Natural killer cell (primary cell): Measurements from ENCODE around the gene GPBP1. TPM values are rescaled to one million over a fixed set of nuclear protein-coding genes. Genes with fewer than 3 reads are reported as not detected.

ENCODE experiments used
- ATAC-seq, 3 donors: fragments of 150-1000 bp in 2 of 3; fragments of 200-7000 bp in 1 of 3; cut with Tn5 transposase; 1 replicate in 1 of 3; 2 replicates in 2 of 3; pipeline ENCODE4 v1.10.0; 2021; ENCODE audit warnings: mild to moderate bottlenecking in 2 of 3, moderate library complexity in 2 of 3
- DNase-seq, 2 donors: peaks; one replicate each; pipeline versions ENCODE4 v3.0.0 to v3.0.0-alpha.2; 2013 to 2021; ENCODE audit warnings: mixed read lengths in 1 of 2
- H3K27ac ChIP-seq: one replicate; pipeline ENCODE4 v1.5.1; 2013; ENCODE audit warnings: mild to moderate bottlenecking, low read length
- H3K27me3 ChIP-seq: one replicate; pipeline ENCODE4 v1.6.1; 2013; ENCODE audit warnings: low read length; ENCODE audit not compliant: control insufficient read depth, insufficient read depth
- H3K36me3 ChIP-seq: one replicate; pipeline ENCODE4 v1.6.1; 2013; ENCODE audit warnings: low read length; ENCODE audit not compliant: control insufficient read depth, insufficient read depth
- H3K4me1 ChIP-seq: one replicate; pipeline ENCODE4 v1.6.1; 2013; ENCODE audit warnings: low read length; ENCODE audit not compliant: control insufficient read depth, insufficient read depth
- H3K4me3 ChIP-seq: one replicate; pipeline ENCODE4 v1.5.1; 2013; ENCODE audit warnings: low read length
- H3K9me3 ChIP-seq: one replicate; pipeline ENCODE4 v1.6.1; 2013; ENCODE audit warnings: low read length; ENCODE audit not compliant: control insufficient read depth, insufficient read depth
- H3K27ac Mint-ChIP-seq, 2 donors: one replicate each; pipeline ENCODE4 v1.8.0; 2022; ENCODE audit warnings: mild to moderate bottlenecking in 2 of 2, mixed read lengths in 2 of 2, moderate library complexity in 1 of 2
- H3K27me3 Mint-ChIP-seq, 2 donors: one replicate each; pipeline ENCODE4 v1.8.0; 2022; ENCODE audit warnings: low read depth in 2 of 2, mixed read lengths in 2 of 2
- H3K36me3 Mint-ChIP-seq: one replicate; pipeline ENCODE4 v1.8.0; 2022; ENCODE audit warnings: mixed read lengths
- H3K4me1 Mint-ChIP-seq, 2 donors: one replicate each; pipeline ENCODE4 v1.8.0; 2022; ENCODE audit warnings: mixed read lengths in 2 of 2
- H3K4me3 Mint-ChIP-seq: one replicate; pipeline ENCODE4 v1.8.0; 2022; ENCODE audit warnings: mild to moderate bottlenecking, moderate library complexity, mixed read lengths
- H3K9me3 Mint-ChIP-seq, 2 donors: one replicate each; pipeline ENCODE4 v1.8.0; 2022; ENCODE audit warnings: mixed read lengths in 2 of 2
- CTCF ChIP-seq: fragments of 200-600 bp; IDR thresholded peaks from one replicate; pipeline ENCODE4 v1.8.0; 2022; ENCODE audit warnings: antibody characterized with exemption
- WGBS: methylation state at CpG from one replicate; pipeline ENCODE4 v1.1.7; 2013; ENCODE audit warnings: missing lambda C conversion rate; ENCODE audit not compliant: insufficient coverage; 5-methylcytosine and 5-hydroxymethylcytosine counted together
- intact Hi-C: fragments of 100-400 bp; cut with micrococcal nuclease; formaldehyde crosslinking; loops from one replicate; pipeline ENCODE4 v1.14.2; 2022
- total RNA-seq, 4 donors: library from RNA; stranded (reverse); fragments of 120-200 nt in 1 of 4; gene quantifications; one replicate each; pipeline versions ENCODE4 v1.2.3 to v1.2.4, GENCODE V29; 2013 to 2022

Gene GPBP1
- total RNA-seq, 3 donors from 2014 or later (not counting 1 experiment from before 2014, with no cell fraction given) = 104 to 130 (median 118) TPM

- H3K9me3 ChIP-seq = no peaks in the 10 kb centered on the region
- Mint-ChIP-seq H3K36me3 (peaks cover 8% of the 10 kb centered on the region), H3K27ac (peak overlapping the region in 1 of 2 donors; percentile 7), H3K27me3 (no peaks in the 10 kb centered on the region), H3K9me3 (no peaks in the 10 kb centered on the region), H3K4me1 (peaks cover 27 to 39% of the 10 kb centered on the region in 2 donors), H3K4me3 (no peak overlapping the region)
- no peak for ATAC-seq
- 90% methylated on average over 5 of the region's 6 CpGs for WGBS
- no peak for TF ChIP-seq CTCF
- H3K4me1 ChIP-seq = no peaks in the 10 kb centered on the region
- DNase-seq = no peak
- intact Hi-C loops = no loop called here
- peaks cover 45% of the 10 kb centered on the region for H3K36me3 ChIP-seq
- no peaks in the 10 kb centered on the region for H3K27me3 ChIP-seq
- no peak overlapping the region for H3K27ac ChIP-seq
- H3K4me3 ChIP-seq = no peak overlapping the region
These were observed 58.6 kb downstream of the GPBP1 start for GRCh38 chr5:57232293-57233033.

GRCh38 chr5:57243286-57244137 is 69.7 kb downstream of the GPBP1 start:
- peaks cover 14 to 20% of the 10 kb centered on the region in 2 donors for H3K4me1 Mint-ChIP-seq
- no peak overlapping the region for H3K27ac ChIP-seq
- 92% methylated on average over 6 of the region's 6 CpGs for WGBS

GRCh38 chr5:57244331-57244730 is 70.5 kb downstream of the GPBP1 start:
- Histone ChIP-seq H3K4me3 (no peak overlapping the region), H3K4me1 (no peaks in the 10 kb centered on the region), H3K9me3 (no peaks in the 10 kb centered on the region), H3K36me3 (peaks cover 29% of the 10 kb centered on the region), H3K27ac (no peak overlapping the region), H3K27me3 (no peaks in the 10 kb centered on the region)
- H3K27ac Mint-ChIP-seq = peak overlapping the region; percentile 49 to 56
- peaks cover 14 to 20% of the 10 kb centered on the region in 2 donors for H3K4me1 Mint-ChIP-seq
- DNase-seq (no peak), ATAC-seq (no peak)
- H3K9me3 Mint-ChIP-seq = no peaks in the 10 kb centered on the region
- H3K27me3 Mint-ChIP-seq = no peaks in the 10 kb centered on the region
- H3K4me3 Mint-ChIP-seq = no peak overlapping the region
- TF ChIP-seq CTCF = no peak
- intact Hi-C loops = no loop called here
- H3K36me3 Mint-ChIP-seq = peaks cover 11% of the 10 kb centered on the region

More at GRCh38 chr5:57243286-57244137, 69.7 kb downstream of the GPBP1 start:
- Histone ChIP-seq H3K36me3 (peaks cover 24% of the 10 kb centered on the region), H3K4me3 (no peak overlapping the region), H3K4me1 (no peaks in the 10 kb centered on the region), H3K27me3 (no peaks in the 10 kb centered on the region), H3K9me3 (no peaks in the 10 kb centered on the region)
- Mint-ChIP-seq H3K9me3 (no peaks in the 10 kb centered on the region), H3K27ac (peak overlapping the region; percentile 49 to 56), H3K4me3 (no peak overlapping the region), H3K27me3 (no peaks in the 10 kb centered on the region), H3K36me3 (peaks cover 7% of the 10 kb centered on the region)
- DNase-seq (no peak), ATAC-seq (peak in 1 of 3 donors; percentile 18)
- intact Hi-C loops = no loop called here
- no peak for TF ChIP-seq CTCF
